ENCODE results near the gene ERI3.

The ERI3 gene

DNA sequence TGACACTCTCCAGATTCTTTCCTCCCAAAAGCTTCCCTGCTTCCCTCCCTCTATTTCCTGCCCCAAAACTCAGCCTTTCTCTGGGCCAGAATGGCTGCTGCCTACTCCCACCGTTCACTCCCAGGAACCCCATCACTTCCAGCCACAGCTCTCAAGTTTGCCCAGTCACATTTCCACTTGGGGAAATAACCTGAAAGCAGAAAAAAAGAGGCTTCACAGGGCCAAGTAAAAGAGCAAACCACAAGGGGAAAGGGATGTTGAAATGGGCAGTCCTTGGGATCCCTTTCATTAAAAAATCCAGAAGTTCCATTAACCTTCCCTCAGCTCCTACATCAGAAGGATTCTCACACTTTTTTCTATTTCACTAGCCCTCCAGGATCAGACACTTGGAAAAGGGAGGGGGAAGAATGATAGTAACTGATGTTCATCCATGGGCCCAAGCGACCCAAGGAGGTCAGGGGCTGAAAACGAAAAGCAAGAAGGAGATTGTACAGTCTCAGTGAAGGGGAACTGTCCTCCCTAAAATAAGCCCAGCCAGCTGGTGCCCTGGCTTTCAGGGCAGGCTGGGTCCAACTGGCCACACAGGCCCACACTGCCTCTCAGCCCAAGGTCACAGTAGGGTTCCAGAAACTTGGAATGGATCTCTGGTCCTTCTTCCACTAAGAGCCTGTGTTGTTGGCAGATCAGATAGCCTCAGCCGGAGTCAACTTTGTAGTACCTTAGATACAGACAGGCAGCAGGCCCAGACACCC, 92.1 kb downstream of the ERI3 start:
- no peak for DNase-seq (ENCODE audit: low read depth in 2 of 2)

DNA sequence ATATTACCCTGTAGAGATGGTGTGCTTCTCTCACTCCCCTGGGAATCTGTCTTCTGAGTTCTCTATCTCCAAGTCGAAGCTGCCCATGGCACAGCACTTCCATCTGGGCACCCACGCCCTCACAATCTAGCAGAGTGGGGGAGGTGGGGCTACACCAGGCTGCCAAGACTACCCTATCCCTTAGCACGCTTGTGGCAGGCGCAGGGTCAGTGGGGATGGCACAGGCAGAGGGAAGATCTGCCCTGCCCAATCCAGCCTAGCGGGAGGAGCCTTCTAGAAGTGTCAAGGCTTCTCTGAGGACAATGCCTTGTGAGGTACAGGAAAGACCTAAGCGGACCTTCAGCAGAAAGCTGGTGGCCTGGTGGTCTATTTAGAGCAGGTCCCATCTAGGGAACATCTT, 92.6 kb downstream of the ERI3 start:
- no peak for DNase-seq (ENCODE audit: low read depth in 2 of 2)

DNA sequence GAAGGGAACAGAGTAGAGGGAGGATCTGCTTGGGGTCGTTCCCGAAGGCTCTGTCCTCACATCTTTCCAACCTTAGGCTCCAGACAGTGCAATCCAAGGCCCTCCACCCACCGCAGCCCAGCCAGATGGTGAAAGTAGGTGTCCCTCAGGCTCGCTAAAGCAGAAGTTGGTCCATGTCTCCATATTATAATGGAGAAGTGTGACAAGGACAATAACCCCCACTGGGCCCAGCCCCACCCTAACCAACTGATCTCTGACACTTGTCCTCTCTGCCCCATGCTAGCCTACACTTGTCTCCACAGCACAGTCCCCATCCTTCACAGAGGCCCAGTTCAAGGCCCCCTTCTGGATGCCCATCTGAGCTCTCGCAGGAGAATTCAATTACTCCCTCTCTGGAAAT, 93.1 kb downstream of the ERI3 start:
- DNase-seq (ENCODE audit: low read depth in 2 of 2), result no peak

DNA sequence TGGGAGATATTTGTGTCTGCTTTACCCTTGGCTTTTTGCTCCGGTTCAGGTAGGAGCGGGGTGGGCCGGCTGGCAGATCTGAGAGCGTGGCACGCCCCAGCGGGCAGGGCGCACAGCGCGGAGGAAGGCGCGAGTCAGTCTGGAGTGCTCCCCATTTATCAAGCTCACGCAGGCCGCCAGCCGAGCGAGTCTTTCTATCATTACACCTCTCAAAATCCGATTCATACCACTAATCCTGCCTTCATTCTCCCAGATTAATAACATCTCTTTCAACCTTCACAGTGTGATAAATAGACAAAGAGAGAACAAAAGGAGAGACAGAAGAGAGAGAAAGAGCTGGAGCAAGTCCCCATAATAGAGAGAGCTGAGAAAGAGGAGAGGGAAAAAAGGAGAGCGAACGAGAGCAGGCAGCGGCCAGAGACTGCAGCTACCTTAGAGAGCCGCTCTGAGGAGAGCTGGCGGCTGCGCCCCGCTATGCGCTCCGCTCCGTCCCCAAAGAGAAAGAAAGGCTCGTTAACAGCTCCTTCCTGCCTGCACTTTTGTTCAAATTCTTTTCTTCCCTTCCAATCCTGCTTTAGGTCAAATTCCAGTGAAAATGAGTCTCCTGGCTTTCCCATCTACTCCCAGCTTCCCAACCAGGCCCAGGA, 93.8 kb downstream of the ERI3 start:
- DNase-seq (ENCODE audit: low read depth in 2 of 2), result no peak

DNA sequence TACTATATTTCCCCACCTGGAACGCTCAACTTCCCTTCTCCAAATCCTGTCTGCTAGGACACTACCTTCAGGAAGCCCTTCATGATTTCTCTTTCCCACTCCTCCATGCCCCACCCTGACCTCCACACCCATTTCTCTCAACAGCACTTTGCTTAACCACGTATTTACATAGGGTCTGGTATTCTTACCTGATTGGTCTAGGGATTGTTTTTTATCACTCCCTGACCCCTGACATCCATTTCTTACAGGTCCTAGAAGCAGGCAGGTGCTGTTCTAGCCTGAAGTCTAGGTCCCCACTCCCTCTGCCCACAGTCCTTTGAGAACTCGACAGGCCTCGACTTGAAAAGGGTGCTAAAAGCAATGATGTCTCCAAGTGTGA, 94.3 kb downstream of the ERI3 start:
- DNase-seq (ENCODE audit: low read depth in 2 of 2), result no peak

DNA sequence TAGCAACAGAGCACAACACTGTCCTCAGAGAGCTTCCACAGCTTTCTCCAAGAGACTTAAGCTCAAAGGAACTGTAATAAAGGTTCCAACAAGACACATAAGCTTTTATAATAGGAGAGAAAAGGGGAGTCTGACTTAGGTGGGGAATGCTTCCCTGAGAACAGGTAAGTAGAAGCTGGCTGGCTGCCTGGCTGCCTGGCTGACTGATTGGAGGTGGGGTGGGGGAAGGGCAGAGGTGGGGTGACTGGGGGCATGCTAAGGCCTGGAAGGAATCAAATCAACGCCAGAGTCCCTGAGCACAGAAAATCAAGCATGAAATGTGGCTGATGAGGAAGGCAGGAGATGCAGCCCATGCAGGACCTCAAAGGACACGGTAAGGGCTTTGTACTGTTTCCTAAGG, 96.0 kb downstream of the ERI3 start:
- no peak for DNase-seq (ENCODE audit: low read depth in 2 of 2)

DNA sequence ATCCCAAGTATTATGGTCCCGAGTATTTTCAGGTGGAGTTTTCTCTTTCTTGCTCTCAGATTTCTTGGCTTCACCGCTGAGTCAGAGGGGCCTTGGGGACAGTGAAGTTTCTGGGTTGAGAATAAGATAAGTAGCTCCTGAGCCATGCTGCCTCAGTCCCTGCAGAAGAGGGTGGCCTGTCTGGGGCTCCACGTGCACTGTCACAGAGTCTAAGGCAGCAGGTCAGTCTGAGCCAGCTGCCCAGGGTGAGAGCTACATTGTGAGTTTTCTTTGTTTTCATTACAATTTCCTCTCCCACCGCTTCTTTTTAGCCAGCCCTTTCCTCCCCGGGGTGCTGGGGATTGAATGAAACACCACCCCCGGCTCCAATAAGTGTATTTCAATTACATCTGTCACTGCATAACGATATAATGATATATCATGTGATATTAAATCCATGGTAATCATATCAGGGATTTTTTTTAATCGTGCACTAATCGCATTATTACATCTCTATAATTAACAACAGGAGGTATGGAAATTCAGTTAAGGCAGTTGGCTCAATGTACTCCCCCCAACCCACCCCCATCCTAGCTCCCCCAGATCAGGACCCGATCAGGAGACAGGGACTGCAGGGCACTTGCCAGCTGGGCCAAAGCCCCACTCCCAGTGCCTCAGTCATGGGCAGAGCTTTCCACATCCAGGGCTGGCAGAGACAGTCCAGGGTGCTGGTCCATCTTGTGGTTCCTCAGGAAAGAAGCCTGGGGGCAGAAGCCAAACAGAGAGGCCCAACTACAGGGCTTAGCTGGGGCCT, 98.1 kb downstream of the ERI3 start:
- no peak for DNase-seq (ENCODE audit: low read depth in 2 of 2)

DNA sequence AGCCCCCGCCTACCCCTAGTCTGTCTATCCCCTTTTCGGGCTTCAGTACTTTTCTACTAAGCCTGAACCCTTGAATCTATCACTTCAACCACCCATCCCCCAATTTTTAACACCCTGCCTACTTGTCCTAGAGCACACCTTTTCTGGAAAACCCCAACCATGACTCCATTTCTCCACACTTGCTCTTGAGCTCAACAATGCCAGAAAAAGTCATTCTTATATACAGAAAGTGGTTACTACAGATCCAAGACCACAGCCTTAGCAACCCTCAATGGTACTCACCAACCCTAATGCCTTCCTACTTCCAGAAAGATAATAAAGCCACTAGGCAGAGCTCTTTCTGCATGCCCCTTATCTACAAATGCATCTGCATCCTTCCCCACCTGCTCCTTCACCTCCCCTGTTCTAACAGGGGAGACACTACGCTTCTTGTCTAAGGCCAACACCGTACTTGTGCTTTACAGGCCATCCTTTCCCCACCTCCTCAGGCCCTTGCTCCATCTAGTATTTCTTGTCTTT, 100.6 kb downstream of the ERI3 start:
- no peak for DNase-seq (ENCODE audit: low read depth in 2 of 2)

DNA sequence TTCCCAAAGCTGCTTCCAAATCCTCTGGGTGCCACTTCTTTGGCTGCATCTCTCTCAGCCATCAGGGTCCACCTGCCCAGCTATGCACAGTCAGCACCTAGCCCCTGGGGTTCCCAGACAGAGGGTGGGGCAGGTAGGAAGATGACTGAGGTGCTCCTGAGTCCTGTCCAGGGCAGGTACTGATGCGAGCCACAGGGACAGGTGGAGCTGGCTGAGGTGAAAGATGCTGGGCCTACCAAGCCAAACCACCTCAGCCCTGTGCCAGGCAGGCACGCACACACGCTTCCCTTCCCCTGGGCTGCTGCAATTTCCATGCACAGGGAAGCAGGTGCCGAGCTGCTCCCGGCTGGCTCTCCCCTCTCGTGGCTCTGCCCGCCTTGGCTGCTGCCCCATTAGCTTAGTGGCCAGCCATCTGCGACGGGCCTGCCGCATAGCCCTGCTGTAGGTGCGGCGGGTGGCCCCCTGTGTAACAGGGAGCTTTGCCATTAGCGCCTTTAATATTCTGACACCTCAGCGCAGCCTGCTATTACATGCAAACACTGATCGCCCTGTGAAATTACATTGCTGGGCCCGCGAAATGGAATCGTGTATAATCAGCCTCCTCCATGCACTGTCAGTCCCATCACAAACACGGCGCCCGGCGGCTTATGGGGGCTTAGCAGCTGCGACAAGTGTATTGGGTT, 102.9 kb downstream of the ERI3 start:
- no peak for DNase-seq (ENCODE audit: low read depth in 2 of 2)

DNA sequence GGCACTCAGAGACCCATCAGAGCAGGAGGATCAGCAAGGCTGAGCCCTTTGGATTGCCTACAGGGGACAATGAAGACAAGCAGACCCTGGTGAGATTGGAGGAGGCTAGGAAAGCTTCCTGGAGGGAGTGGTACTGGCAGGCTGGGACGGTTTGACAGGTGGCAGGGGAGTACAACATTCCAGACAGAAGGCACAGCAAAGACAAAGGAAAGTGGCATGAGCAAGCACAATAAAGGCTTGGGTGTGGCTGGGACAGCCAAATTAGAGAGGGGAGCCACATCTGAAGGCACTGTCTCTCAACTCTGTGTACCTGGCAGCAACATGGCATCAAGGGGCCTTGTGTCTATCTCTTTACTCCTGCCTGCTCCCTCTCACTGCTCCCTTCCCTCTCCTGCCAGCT, 103.6 kb downstream of the ERI3 start:
- no peak for DNase-seq (ENCODE audit: low read depth in 2 of 2)

DNA sequence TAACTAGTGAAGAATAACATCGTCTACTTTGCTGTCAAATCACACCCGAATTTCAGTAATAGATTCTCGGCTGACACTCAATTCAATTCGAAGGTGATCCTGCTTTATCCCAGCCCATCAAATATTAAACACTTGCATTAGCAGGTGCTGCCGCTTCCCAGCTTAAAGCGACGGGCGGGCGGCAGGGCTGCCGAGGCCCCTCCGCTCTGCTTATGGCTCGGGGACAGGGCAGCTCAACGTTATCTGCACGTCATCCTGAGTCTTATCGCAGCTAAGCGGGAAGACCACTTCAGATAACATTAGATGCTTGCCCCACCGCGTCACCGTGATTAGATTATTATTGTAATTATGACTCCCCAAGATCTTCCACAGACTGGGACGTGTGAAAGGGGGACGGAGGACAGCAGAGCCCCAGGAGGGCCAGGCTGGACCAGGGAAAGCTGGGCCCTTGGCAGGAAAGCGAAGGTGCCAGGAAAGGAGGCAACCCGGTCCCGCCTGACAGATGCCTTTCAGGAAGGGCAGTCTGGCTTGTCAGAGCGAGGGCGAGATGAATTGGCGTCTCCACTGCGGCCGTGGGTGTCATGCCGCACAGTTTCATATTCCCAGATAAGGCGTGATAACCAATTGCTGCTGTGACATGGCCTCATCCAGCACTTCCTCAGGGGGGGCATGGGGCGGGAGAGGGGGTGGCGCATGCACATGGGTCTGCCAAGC, 104.8 kb downstream of the ERI3 start:
- no peak for DNase-seq (ENCODE audit: low read depth in 2 of 2)

DNA sequence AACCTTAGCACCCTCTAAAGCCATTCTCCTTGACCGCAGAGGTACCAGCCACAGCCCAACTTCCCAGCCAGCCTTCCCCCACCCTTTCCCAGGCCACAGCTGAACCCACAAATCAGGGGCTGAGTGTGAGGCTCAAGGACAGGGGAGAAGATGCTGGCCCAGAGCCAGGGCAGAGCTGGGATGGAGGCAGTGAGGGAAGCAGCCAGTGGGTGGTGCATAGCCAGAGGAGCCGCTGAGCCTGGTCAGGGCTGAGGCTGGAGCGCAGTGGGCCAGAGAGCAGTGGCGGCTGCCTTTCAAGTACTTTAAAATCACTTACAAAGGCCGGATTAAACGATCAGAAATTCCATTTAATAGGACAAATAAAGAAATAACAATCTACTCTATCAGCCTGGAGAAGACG, 105.5 kb downstream of the ERI3 start:
- DNase-seq (ENCODE audit: low read depth in 2 of 2), result no peak

DNA sequence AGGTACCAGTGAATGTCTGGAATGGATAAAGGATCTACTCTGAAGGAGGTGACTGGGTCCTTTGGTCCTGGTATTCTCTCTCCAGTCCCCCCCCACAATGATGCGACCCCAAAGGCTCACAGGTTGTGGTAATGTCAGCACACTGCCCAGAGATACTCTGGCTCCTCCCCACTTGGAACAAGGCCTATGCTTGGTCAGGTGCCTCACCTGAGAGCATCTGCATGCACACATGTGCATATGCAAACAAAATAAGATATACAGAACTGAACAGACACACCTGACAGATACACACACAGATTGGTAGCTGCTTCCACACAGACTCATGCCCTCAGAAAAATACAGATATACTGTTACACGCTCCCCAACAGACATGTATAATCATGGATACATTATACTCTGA, 108.3 kb downstream of the ERI3 start:
- no peak for DNase-seq (ENCODE audit: low read depth in 2 of 2)

DNA sequence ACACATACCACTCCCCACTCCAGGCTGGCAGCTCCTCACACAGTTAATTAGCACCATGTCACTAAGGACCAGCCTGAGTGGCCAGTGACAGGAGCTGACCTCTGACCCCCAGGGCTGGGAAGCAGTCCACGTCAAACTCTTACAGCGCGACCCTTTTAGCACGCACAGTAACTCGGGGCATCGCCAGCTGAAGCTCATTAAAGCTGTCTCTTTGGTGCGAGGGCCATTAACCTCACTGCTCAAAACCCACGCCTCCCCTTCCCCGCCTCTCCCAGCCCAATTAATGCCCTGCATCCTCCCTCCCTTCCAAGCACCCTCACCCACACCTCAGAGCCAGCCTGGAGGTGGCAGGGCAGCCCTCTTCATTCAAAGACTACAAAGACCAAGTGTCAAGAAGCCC, 110.1 kb downstream of the ERI3 start:
- no peak for DNase-seq (ENCODE audit: low read depth in 2 of 2)

DNA sequence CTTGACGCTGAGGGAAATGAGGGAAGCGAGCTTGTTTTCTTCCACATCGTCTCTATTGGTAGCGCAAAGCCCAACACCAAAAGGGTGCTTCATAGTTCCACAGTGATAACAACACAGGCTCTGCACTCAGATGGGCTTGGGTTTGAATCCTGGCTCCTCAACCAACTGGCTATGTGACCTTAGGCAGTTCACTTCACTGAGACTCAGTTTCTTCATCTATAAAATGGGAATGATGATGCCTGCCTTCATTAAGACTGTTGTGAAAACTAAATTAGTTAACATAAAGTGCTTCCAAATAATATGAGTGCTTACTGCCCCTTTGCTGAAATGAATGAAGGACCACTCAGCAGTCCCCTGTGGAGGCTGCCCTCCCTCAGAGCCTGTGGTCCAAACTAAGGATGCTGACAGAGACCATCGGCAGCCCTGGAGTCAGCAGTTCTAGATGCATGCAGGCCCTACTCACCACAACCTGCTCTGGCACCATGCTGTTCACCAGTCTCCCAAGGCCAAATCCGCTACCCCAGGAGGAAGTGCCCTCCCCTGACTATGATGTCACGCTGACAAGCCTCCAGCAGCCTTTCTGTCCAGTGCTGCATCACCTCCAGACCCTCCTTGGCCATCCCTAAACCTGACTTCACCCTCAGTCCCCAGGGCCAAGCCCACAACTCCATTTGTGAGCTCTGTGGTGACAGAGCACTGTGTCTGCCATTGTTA, 111.1 kb downstream of the ERI3 start:
- no peak for DNase-seq (ENCODE audit: low read depth in 2 of 2)

DNA sequence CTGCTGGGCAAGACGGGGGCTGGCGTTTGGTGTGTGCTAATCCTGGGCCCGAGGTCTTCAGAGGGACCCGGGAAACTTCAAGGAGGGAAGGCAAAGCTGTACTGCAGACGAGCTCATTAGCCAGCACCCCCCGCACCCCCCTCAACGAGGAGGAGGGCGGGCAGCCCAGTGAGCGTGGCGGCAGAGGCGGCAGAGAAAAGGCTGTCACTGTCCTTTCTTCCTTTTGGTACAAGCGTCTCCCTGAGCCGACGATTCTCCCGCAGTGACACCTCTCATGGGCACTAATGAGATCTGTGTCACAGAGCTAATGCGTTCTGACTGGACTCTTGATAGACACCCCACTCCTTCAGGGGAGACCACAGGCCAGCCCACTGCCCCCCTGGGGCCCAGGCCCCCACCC, 112.3 kb downstream of the ERI3 start:
- no peak for DNase-seq (ENCODE audit: low read depth in 2 of 2)

DNA sequence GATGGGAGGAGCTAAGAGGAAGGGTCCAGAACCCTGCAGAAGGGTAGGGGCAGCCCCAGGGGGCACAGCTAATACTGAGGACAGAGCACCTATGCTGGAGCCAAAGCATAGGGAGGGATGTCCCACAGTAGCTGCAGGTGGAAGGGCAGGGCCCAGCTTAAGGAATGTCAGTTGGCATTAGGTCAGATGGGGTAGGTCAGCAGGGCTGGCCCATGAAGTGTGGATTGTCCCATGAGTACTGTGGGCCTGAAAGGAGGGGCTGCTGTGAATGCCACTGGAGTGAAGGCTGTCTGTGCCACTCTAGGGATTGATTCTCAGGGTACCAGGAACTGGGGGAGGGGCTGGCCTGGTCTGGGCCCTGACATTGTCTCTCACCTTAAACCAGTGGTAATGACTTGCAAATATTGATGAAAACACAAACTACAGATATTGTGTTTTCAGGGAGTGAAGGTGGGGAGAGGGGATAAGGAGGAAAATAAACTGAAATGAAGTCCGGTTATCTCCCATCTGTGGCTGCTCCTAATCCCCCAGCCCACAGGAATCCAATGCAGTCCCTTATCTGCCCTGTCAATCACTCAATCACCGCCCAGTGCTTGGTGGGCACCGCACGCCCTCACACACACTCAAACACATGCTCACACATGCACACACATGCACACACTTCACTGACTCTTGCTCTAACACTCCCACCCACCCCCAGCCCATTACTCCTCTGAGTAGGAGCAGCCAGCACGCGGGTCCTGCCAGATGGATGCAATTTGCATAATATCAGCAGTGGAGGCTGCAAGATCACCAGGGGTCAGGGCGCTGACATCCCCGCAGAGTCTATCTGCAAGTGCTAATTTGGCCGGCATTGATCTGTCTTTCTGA, 114.0 kb downstream of the ERI3 start:
- DNase-seq (ENCODE audit: low read depth in 2 of 2), result no peak

DNA sequence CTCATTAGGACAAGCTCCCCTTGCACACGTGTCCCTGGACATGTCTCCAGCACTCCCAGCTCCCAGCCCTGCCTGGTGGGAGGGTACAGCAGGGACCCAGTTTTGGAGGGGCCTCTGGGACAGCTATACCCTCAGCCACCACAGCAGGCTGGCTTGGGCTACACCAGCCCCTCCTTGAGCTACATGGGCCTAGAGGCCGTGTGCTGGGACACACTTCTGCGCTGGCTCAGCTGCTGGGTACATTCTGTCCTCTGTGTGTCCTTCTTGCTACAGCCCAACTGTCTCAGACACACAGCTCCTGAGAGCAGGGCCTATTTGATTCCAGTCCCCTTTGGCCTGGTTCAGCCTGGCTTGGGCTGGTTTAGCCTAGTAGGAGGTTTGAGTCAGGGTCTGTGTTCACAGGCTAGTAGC, 115.1 kb downstream of the ERI3 start:
- no peak for DNase-seq (ENCODE audit: low read depth in 2 of 2)

DNA sequence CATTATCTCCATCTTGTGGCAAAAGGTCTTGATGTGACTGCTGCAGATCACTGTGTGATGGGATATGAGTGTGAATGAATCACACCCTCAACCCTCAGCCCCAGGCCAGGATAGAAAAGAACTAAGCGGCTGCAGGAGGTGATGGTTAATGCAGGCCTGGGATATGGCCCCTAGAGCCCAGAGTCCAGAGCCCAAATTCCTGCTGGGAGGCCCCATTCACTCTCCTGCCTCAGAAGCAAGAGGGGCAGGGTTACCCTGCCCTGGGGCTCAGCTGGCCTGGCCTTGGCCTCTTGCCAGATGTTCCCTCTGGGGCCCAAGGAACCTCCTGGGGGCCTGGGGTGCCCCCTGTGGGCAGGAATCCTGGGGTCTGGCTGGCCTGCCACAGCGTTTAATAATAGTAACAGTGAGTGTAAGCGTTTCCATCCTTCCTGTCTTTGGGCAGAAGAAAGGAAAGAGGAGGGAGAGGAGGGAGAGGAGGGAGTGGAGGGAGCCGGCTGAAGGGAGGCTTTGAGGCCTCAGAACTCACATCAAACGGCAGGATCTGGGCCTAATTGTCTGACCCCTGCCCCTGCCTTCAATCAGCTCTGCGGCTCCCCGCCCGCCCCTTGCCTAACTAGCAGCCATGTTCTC, 115.6 kb downstream of the ERI3 start:
- DNase-seq (ENCODE audit: low read depth in 2 of 2), result no peak
